Uterus (tissue), 4 donors: Measurements from ENCODE around the gene GRIN1. TPM values are rescaled to one million over a fixed set of nuclear protein-coding genes. Genes with fewer than 3 reads are reported as not detected.

Source experiments
- DNase-seq, 2 donors: peaks; one replicate each; pipeline ENCODE4 v3.0.0-alpha.2; 2019 to 2020
- H3K27ac ChIP-seq, 2 donors: fragments of 200-600 bp; sonication (generic); 1 replicate in 1 of 2; 2 replicates in 1 of 2; pipeline ENCODE4 v1.5.1; 2016 to 2018
- H3K27me3 ChIP-seq, 2 donors: fragments of 200-600 bp; sonication (generic); one replicate each; pipeline ENCODE4 v1.5.1; 2018 to 2019; ENCODE audit warnings: control low read depth in 1 of 2
- H3K36me3 ChIP-seq, 2 donors: fragments of 200-600 bp; sonication (generic); one replicate each; pipeline ENCODE4 v1.5.1; 2019; ENCODE audit warnings: control low read depth in 1 of 2
- H3K4me1 ChIP-seq, 2 donors: fragments of 200-600 bp; sonication (generic); one replicate each; pipeline ENCODE4 v1.5.1; 2018 to 2019; ENCODE audit warnings: control low read depth in 1 of 2
- H3K4me3 ChIP-seq, 2 donors: fragments of 200-600 bp; sonication (generic); 1 replicate in 1 of 2; 2 replicates in 1 of 2; pipeline ENCODE4 v1.5.1; 2018 to 2019; ENCODE audit warnings: mild to moderate bottlenecking in 1 of 2
- H3K9me3 ChIP-seq, 2 donors: fragments of 200-600 bp; sonication (generic); one replicate each; pipeline ENCODE4 v1.5.1; 2019; ENCODE audit warnings: control low read depth in 1 of 2
- CTCF ChIP-seq, 4 experiments: fragments of 200-600 bp in 2 of 4; fragments of 450-650 bp in 2 of 4; sonication (generic) in 2 of 4; IDR thresholded peaks; one replicate each; pipeline ENCODE4 v1.5.1; 2016 to 2019; ENCODE audit warnings: antibody characterized with exemption in 4 of 4, mild to moderate bottlenecking in 2 of 4, moderate library complexity in 1 of 4
- POLR2A ChIP-seq, 2 donors: fragments of 450-650 bp; IDR thresholded peaks; one replicate each; pipeline ENCODE4 v1.6.1; 2016; ENCODE audit warnings: antibody characterized with exemption in 2 of 2, mild to moderate bottlenecking in 1 of 2, moderate library complexity in 1 of 2
- intact Hi-C: fragments of 100-400 bp; cut with DNase I; formaldehyde crosslinking; loops from one replicate; pipeline ENCODE4 v1.15.1; 2023; ENCODE audit warnings: low total_unique reads
- total RNA-seq, 4 donors: library from RNA; depleted of rRNA in 3 of 4; stranded (reverse); fragments of >200 nt in 3 of 4; gene quantifications; one replicate each; pipeline versions ENCODE4 v1.1.0 to v1.2.4, GENCODE V29; 2014 to 2023
- donor health status: DM: yes; HTN: yes; CAD: no.

GRIN1 gene
- total RNA-seq, 4 donors from 2014 or later, result not detected

DNA sequence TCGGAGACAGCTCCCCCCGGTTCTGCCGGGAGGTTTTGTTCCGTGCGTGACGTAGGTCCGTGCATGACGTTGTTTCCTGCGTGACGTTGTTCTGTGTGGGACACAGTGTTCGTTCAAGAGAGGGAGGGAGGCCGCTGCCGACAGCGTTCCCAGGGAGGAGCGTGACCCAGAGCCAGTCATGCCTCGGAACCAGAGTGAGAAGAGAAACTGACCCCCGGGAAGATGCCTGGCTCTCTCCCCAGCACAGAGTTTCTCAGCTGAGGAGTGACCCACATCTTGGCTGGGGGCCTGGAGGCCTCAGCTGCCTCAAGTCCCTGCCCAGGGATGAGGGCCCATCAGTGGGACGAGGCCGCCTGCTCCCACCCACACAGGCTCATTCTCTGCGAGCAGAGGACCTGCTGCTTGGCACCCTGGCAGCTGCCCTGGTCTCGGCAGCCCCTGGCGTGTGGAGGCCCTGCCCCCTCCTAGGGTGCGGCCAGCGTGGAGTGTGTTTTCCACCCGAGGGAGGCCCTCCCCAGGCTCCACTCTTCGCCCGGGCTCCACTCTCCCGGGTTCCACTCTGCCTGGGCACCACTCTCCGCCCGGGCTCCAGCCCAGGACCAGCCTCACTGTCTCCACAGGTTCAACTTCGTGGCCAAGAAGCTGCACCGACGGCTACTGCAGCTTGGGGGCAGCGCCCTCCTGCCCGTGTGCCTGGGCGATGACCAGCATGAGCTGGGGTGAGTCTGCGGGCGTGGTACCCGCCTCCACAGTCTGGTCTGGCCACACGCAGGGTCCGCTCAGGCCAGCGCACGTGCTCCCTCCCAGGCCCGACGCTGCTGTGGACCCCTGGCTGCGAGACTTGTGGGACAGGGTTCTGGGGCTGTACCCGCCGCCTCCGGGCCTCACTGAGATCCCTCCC lies 74.5 kb downstream of the GRIN1 start:
- intact Hi-C loops, result no loop called here
- no peak for DNase-seq
- Histone ChIP-seq H3K4me3 (no peak overlapping the region), H3K27me3 (no peaks in the 10 kb centered on the region), H3K36me3 (no peaks in the 10 kb centered on the region), H3K9me3 (no peaks in the 10 kb centered on the region), H3K4me1 (peaks cover 0 to 6% of the 10 kb centered on the region in 2 donors), H3K27ac (no peak overlapping the region)
- TF ChIP-seq CTCF (IDR thresholded peaks at IDR 0.05) (no peak), POLR2A (IDR thresholded peaks at IDR 0.05) (no peak)

- Histone ChIP-seq H3K36me3 (no peaks in the 10 kb centered on the region), H3K27me3 (no peaks in the 10 kb centered on the region), H3K4me3 (no peak overlapping the region), H3K9me3 (no peaks in the 10 kb centered on the region), H3K4me1 (peaks cover 0 to 6% of the 10 kb centered on the region in 2 donors), H3K27ac (no peak overlapping the region)
- intact Hi-C loops, result no loop called here
- no peak for DNase-seq
- no peak for TF ChIP-seq POLR2A (IDR thresholded peaks at IDR 0.05)
- no peak for TF ChIP-seq CTCF (IDR thresholded peaks at IDR 0.05)
These were observed 75.7 kb downstream of the GRIN1 start for GRCh38 chr9:137214620-137215019.

DNA sequence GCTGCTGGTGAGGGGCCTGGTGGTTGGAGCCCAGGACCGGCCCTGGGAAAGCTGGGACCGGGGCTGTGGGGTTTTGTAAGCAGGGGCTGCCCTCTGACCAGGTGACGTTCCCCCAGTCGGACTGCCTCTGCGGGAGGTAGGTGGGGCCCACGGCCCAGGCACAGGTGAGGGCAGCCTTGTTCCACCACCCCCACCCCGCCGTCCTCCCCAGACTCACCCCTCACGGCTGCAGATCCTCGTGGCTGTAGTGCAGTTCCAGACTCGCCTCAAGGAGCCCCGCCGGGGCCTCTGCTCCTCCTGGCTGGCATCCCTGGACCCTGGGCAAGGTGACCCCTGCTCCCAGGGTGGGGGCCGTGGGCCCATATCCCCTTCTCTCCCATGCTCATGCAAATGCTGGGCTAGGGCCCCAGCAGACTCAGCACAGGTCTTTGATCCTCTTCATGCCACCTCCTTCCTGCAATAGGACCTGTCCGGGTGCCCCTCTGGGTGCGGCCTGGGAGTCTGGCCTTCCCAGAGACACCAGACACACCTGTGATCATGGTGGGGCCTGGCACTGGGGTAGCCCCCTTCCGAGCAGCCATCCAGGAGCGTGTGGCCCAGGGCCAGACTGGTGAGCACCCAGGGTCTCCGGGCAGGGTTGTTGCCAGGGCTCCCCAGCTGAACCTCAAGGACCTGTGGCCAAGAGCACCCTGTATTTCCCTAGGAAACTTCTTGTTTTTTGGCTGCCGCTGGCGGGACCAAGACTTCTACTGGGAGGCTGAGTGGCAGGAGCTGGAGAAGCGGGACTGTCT lies 76.4 kb downstream of the GRIN1 start:
- intact Hi-C loops, result no loop called here
- Histone ChIP-seq H3K27me3 (no peaks in the 10 kb centered on the region), H3K36me3 (no peaks in the 10 kb centered on the region), H3K4me3 (no peak overlapping the region), H3K9me3 (no peaks in the 10 kb centered on the region), H3K27ac (no peak overlapping the region), H3K4me1 (peaks cover 0 to 6% of the 10 kb centered on the region in 2 donors)
- no peak for DNase-seq
- no peak for TF ChIP-seq CTCF (IDR thresholded peaks at IDR 0.05)
- no peak for TF ChIP-seq POLR2A (IDR thresholded peaks at IDR 0.05)

DNA sequence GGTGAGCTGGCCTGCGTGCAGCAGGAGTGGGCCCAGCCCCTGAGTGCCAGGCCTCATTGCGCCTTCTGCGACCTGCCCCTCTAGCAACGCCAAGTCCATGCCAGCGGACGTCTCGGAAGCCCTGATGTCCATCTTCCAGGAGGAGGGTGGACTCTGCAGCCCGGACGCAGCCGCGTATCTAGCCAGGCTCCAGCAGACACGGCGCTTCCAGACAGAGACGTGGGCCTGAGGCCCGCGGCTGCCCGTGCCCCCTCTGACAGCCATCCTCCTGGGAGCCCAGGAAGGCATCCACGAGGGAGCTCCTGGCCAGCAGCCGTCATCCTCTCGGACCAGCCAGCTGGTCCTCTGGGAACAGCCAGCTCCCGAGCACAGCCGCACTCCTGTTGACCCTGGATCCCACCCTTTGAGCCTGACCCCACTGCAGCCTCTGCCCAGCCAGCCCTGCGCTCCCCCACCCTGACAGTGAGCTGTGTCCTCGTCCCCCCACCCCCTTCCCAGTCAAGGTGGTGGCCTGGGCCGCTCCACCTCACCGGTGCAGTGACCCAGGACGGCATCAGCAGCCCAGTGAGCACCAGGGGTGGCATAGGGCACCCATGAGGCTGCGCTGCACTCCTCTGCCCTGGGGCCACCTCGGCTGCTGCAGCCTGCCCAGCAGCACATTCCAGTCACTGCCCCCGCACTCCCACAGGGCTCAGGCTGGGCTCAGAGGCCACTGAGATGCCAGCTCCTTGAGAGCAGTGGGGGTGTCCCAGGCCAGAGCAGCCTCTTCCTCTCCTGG lies 77.4 kb downstream of the GRIN1 start:
- H3K4me3 ChIP-seq, result no peak overlapping the region
- H3K27me3 ChIP-seq, result no peaks in the 10 kb centered on the region
- DNase-seq, result no peak
- no peak for TF ChIP-seq POLR2A (IDR thresholded peaks at IDR 0.05)
- no peak for TF ChIP-seq CTCF (IDR thresholded peaks at IDR 0.05)
- H3K4me1 ChIP-seq, result peaks cover 0 to 7% of the 10 kb centered on the region in 2 donors
- intact Hi-C loops, result no loop called here
- no peaks in the 10 kb centered on the region for H3K9me3 ChIP-seq
- no peaks in the 10 kb centered on the region for H3K36me3 ChIP-seq
- H3K27ac ChIP-seq, result no peak overlapping the region
